Measurements from ENCODE around the gene MAP3K1. TPM values are rescaled to one million over a fixed set of nuclear protein-coding genes. Genes with fewer than 3 reads are reported as not detected.

The MAP3K1 gene
- total and polyA plus RNA-seq, 9 of the 15 experiments (the other 6 are each of a cell fraction or from before 2014, with no cell fraction given) = 3.9 to 13.9 (median 7.5) TPM

DNA sequence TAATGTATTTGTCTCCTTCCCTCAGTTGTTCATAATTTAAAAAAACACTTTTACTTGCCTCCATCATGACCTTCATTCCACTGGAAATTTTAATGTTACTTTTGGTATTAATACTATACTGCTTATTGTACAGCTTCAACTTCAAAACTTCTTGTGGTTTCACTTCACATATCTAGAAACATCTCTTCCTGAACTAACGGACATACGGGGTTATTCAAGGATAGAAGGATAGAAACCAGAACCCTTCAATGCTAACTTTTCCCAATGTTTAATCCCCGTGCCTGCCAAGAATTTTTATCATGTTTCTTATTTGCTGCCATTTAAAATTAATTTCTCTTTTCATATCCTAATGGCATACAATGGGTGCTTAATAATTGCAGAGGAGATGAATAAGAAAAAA, 57.7 kb downstream of the MAP3K1 start:
- ATAC-seq (no peak), FAIRE-seq (no peak), DNase-seq (ENCODE audit: extremely low read depth in 1 of 4, low spot score in 3 of 4) (no peak)
- Histone ChIP-seq H3K27me3 (ENCODE audit: control insufficient read depth in 2 of 2, insufficient read depth in 2 of 2, low read length in 2 of 2) (no peaks in the 10 kb centered on the region), H2AFZ (ENCODE audit: low read depth, low read length) (no peak overlapping the region), H3K9ac (ENCODE audit: insufficient read depth in 1 of 2, low read depth in 2 of 2, low read length in 2 of 2) (no peak overlapping the region), H3K4me1 (replicated peaks in 1 of 2; ENCODE audit: control insufficient read depth in 2 of 2, insufficient read depth in 2 of 2, low read length in 2 of 2) (no peaks in the 10 kb centered on the region; a peak in 1 of 5 replicates), H3K4me2 (ENCODE audit: insufficient read depth, low read length) (no peak overlapping the region), H3K9me1 (ENCODE audit: control insufficient read depth, insufficient read depth, low read length) (no peaks in the 10 kb centered on the region), H3K9me3 (replicated peaks; ENCODE audit: control insufficient read depth, insufficient read depth, low read depth, low read length) (no peaks in the 10 kb centered on the region), H3K36me3 (ENCODE audit: control insufficient read depth, insufficient read depth, low read length) (peaks cover 45% of the 10 kb centered on the region), H4K20me1 (replicated peaks; ENCODE audit: control insufficient read depth, insufficient read depth, low read length) (no peaks in the 10 kb centered on the region), H3K4me3 (no peak overlapping the region), H3K79me2 (ENCODE audit: control insufficient read depth, insufficient read depth, low read length) (no peaks in the 10 kb centered on the region), H3K27ac (ENCODE audit: extremely low read depth, low read depth, low read length) (no peak overlapping the region)
- ChIA-PET POLR2A (no interaction called here), CTCF (ENCODE audit: low intra/inter-chr PET ratio) (no interaction called here)
- in situ Hi-C loops (cut with MboI) (no loop called here), intact Hi-C loops (cut with micrococcal nuclease) (no loop called here)
- TF ChIP-seq, protein P1, sequence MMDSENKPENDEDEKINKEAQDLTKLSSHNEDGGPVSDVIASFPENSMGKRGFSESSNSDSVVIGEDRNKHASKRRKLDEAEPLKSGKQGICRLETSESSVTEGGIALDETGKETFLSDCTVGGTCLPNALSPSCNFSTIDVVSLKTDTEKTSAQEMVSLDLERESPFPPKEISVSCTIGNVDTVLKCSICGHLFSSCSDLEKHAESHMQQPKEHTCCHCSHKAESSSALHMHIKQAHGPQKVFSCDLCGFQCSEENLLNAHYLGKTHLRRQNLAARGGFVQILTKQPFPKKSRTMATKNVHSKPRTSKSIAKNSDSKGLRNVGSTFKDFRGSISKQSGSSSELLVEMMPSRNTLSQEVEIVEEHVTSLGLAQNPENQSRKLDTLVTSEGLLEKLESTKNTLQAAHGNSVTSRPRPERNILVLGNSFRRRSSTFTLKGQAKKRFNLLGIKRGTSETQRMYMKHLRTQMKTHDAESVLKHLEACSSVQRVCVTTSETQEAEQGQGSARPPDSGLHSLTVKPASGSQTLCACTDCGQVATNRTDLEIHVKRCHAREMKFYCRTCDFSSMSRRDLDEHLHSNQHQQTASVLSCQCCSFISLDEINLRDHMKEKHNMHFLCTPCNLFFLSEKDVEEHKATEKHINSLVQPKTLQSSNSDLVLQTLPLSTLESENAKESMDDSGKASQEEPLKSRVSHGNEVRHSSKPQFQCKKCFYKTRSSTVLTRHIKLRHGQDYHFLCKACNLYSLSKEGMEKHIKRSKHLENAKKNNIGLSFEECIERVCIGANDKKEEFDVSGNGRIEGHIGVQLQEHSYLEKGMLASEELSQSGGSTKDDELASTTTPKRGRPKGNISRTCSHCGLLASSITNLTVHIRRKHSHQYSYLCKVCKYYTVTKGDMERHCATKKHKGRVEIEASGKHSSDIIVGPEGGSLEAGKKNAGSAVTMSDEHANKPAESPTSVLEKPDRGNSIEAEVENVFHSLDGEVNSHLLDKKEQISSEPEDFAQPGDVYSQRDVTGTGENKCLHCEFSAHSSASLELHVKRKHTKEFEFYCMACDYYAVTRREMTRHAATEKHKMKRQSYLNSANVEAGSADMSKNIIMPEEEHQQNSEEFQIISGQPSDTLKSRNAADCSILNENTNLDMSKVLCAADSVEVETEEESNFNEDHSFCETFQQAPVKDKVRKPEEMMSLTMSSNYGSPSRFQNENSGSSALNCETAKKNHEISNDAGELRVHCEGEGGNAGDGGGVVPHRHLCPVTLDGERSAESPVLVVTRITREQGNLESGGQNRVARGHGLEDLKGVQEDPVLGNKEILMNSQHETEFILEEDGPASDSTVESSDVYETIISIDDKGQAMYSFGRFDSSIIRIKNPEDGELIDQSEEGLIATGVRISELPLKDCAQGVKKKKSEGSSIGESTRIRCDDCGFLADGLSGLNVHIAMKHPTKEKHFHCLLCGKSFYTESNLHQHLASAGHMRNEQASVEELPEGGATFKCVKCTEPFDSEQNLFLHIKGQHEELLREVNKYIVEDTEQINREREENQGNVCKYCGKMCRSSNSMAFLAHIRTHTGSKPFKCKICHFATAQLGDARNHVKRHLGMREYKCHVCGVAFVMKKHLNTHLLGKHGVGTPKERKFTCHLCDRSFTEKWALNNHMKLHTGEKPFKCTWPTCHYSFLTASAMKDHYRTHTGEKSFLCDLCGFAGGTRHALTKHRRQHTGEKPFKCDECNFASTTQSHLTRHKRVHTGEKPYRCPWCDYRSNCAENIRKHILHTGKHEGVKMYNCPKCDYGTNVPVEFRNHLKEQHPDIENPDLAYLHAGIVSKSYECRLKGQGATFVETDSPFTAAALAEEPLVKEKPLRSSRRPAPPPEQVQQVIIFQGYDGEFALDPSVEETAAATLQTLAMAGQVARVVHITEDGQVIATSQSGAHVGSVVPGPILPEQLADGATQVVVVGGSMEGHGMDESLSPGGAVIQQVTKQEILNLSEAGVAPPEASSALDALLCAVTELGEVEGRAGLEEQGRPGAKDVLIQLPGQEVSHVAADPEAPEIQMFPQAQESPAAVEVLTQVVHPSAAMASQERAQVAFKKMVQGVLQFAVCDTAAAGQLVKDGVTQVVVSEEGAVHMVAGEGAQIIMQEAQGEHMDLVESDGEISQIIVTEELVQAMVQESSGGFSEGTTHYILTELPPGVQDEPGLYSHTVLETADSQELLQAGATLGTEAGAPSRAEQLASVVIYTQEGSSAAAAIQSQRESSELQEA (IDR thresholded peaks at IDR 0.05; ENCODE audit: low read depth) = no peak
- TF ChIP-seq SRSF7 (optimal IDR thresholded peaks at IDR 0.05; ENCODE audit: low read depth, low read length) (no peak), ZC3H11A (IDR thresholded peaks at IDR 0.05; ENCODE audit: low read depth, low read length) (no peak)
- TF ChIP-seq, protein P2, sequence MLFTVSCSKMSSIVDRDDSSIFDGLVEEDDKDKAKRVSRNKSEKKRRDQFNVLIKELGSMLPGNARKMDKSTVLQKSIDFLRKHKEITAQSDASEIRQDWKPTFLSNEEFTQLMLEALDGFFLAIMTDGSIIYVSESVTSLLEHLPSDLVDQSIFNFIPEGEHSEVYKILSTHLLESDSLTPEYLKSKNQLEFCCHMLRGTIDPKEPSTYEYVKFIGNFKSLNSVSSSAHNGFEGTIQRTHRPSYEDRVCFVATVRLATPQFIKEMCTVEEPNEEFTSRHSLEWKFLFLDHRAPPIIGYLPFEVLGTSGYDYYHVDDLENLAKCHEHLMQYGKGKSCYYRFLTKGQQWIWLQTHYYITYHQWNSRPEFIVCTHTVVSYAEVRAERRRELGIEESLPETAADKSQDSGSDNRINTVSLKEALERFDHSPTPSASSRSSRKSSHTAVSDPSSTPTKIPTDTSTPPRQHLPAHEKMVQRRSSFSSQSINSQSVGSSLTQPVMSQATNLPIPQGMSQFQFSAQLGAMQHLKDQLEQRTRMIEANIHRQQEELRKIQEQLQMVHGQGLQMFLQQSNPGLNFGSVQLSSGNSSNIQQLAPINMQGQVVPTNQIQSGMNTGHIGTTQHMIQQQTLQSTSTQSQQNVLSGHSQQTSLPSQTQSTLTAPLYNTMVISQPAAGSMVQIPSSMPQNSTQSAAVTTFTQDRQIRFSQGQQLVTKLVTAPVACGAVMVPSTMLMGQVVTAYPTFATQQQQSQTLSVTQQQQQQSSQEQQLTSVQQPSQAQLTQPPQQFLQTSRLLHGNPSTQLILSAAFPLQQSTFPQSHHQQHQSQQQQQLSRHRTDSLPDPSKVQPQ (CRISPR knock-in tag; IDR thresholded peaks at IDR 0.05; ENCODE audit: borderline replicate concordance) = no peak
- no TSS peak for BruUV-seq (replicated peaks)
- 79% methylated on average over 3 of the region's 3 CpGs for WGBS (ENCODE audit: insufficient coverage, low coverage, missing lambda C conversion rate)
